PC-3 (cell line): ENCODE data around the gene WDR48. TPM values are rescaled to one million over a fixed set of nuclear protein-coding genes. Genes with fewer than 3 reads are reported as not detected.

Experiments
- ATAC-seq: fragments of 200-7000 bp; cut with Tn5 transposase; 2 replicates; pipeline ENCODE4 v1.9.1; 2020; ENCODE audit warnings: mild to moderate bottlenecking, moderate library complexity
- BruUV-seq: library from RNA; stranded (reverse); fragments of 400-500 nt; replicated peaks from 2 replicates; lab custom pipeline; 2021; lab: Mats Ljungman, UMichigan
- CTCF ChIA-PET: fragments of 300-600 bp; sonication (Branson Sonifier 250); formaldehyde crosslinking; loops from one replicate; lab custom pipeline; 2022; ENCODE audit warnings: antibody characterized with exemption; lab: Charles Lee
- POLR2A ChIA-PET: fragments of 300-600 bp; sonication (Branson Sonifier 250); formaldehyde crosslinking; loops from one replicate; lab custom pipeline; 2022; ENCODE audit warnings: antibody characterized with exemption; ENCODE audit not compliant: unreplicated experiment; lab: Charles Lee
- DNase-seq: peaks from one replicate; pipeline ENCODE4 v3.0.0-alpha.2; 2015
- H2AFZ ChIP-seq: fragments of 300-600 bp; sonication (generic); 2 replicates; pipeline ENCODE4 v1.6.0; 2016; ENCODE audit warnings: antibody characterized with exemption, low read length
- H3F3A ChIP-seq: fragments of 300-600 bp; sonication (generic); one replicate; pipeline ENCODE4 v1.6.0; 2017; ENCODE audit warnings: antibody characterized with exemption, low read length, control low read depth, mild to moderate bottlenecking; ENCODE audit not compliant: unreplicated experiment
- H3K27ac ChIP-seq: fragments of 300-600 bp; sonication (generic); 2 replicates; pipeline ENCODE4 v1.5.1; 2016; ENCODE audit warnings: mild to moderate bottlenecking, low read length
- H3K27me3 ChIP-seq: fragments of 300-600 bp; sonication (generic); 2 replicates; pipeline ENCODE4 v1.6.1; 2016; ENCODE audit warnings: low read length, mixed read lengths
- H3K36me3 ChIP-seq: fragments of 300-600 bp; sonication (generic); 2 replicates; pipeline ENCODE4 v1.6.1; 2016; ENCODE audit warnings: low read depth, mixed run types, low read length, mixed read lengths
- H3K4me1 ChIP-seq: fragments of 300-600 bp; sonication (generic); 2 replicates; pipeline ENCODE4 v1.5.1; 2016; ENCODE audit warnings: low read length; ENCODE audit not compliant: insufficient read depth
- H3K4me2 ChIP-seq: fragments of 300-600 bp; sonication (generic); 2 replicates; pipeline ENCODE4 v1.6.0; 2016; ENCODE audit warnings: low read length
- H3K4me3 ChIP-seq: fragments of 300-600 bp; sonication (generic); 2 replicates; pipeline ENCODE4 v1.5.1; 2016; ENCODE audit warnings: mild to moderate bottlenecking, low read length, mixed read lengths
- H3K79me2 ChIP-seq: fragments of 300-600 bp; sonication (generic); 2 replicates; pipeline ENCODE4 v1.6.1; 2017; ENCODE audit warnings: low read length, mixed read lengths
- H3K9ac ChIP-seq: fragments of 300-600 bp; sonication (generic); 2 replicates; pipeline ENCODE4 v1.6.0; 2016; ENCODE audit warnings: mild to moderate bottlenecking, low read length
- H3K9me2 ChIP-seq: fragments of 300-600 bp; sonication (generic); replicated peaks from 2 replicates; pipeline ENCODE4 v1.6.1; 2016; ENCODE audit warnings: mixed run types, low read length, mixed read lengths
- H3K9me3 ChIP-seq: fragments of 300-600 bp; sonication (generic); 2 replicates; pipeline ENCODE4 v1.6.1; 2016; ENCODE audit warnings: low read length, mixed read lengths
- H4K20me1 ChIP-seq: fragments of 300-600 bp; sonication (generic); 2 replicates; pipeline ENCODE4 v1.6.1; 2016; ENCODE audit warnings: low read length, mixed read lengths
- EZH2 ChIP-seq: fragments of 300-600 bp; sonication (generic); IDR thresholded peaks from one replicate; pipeline ENCODE4 v1.6.1; 2017; ENCODE audit warnings: antibody characterized with exemption, mild to moderate bottlenecking, low read length; ENCODE audit not compliant: unreplicated experiment
- EZH2phosphoT487 ChIP-seq: fragments of 300-600 bp; sonication (generic); IDR thresholded peaks from 2 replicates; pipeline ENCODE4 v1.6.1; 2018; ENCODE audit warnings: mild to moderate bottlenecking, antibody characterized with exemption, low read length, borderline replicate concordance
- intact Hi-C: fragments of 100-400 bp; cut with micrococcal nuclease; formaldehyde crosslinking; loops from 2 replicates; pipeline ENCODE4 v1.9.0; 2023
- total RNA-seq: library from RNA; depleted of rRNA; stranded (reverse); fragments of >200 nt; gene quantifications from 2 replicates; pipeline ENCODE4 v1.2.3, GENCODE V29; 2014
- TF ChIP-seq, protein P1 (sequence below): fragments of 300-600 bp; sonication (generic); conservative IDR thresholded peaks from 2 replicates; pipeline ENCODE4 v1.5.1; 2017; ENCODE audit warnings: antibody characterized with exemption, low read depth, mild to moderate bottlenecking, low read length

WDR48 gene
- total RNA-seq, 1 experiment from 2014 or later = 21.0 TPM

GRCh38 chr3:39109086-39109485, 57.3 kb downstream of the WDR48 start:
- H3K4me1 ChIP-seq = peaks cover 24% of the 10 kb centered on the region
- H4K20me1 ChIP-seq = peaks cover 15% of the 10 kb centered on the region; the same call in 1 of the 2 replicates
- intact Hi-C loops = no loop called here
- ATAC-seq = no peak
- ChIA-PET CTCF (no interaction called here), POLR2A (no interaction called here)
- no peak overlapping the region for H3K9ac ChIP-seq
- no peak overlapping the region for H3K4me3 ChIP-seq
- H3K36me3 ChIP-seq = no peaks in the 10 kb centered on the region
- TF ChIP-seq, protein P1, sequence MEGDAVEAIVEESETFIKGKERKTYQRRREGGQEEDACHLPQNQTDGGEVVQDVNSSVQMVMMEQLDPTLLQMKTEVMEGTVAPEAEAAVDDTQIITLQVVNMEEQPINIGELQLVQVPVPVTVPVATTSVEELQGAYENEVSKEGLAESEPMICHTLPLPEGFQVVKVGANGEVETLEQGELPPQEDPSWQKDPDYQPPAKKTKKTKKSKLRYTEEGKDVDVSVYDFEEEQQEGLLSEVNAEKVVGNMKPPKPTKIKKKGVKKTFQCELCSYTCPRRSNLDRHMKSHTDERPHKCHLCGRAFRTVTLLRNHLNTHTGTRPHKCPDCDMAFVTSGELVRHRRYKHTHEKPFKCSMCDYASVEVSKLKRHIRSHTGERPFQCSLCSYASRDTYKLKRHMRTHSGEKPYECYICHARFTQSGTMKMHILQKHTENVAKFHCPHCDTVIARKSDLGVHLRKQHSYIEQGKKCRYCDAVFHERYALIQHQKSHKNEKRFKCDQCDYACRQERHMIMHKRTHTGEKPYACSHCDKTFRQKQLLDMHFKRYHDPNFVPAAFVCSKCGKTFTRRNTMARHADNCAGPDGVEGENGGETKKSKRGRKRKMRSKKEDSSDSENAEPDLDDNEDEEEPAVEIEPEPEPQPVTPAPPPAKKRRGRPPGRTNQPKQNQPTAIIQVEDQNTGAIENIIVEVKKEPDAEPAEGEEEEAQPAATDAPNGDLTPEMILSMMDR = no peak
- TF ChIP-seq EZH2 = no peak
- TF ChIP-seq EZH2phosphoT487 = no peak
- H3K9me3 ChIP-seq = no peaks in the 10 kb centered on the region
- no peaks in the 10 kb centered on the region for H3F3A ChIP-seq
- peaks cover 30% of the 10 kb centered on the region for H3K79me2 ChIP-seq
- no peak for DNase-seq
- H3K27me3 ChIP-seq = no peaks in the 10 kb centered on the region
- no TSS peak for BruUV-seq
- H3K4me2 ChIP-seq = no peak overlapping the region
- H3K27ac ChIP-seq = no peak overlapping the region
- no peak overlapping the region for H2AFZ ChIP-seq
- H3K9me2 ChIP-seq = no peaks in the 10 kb centered on the region

GRCh38 chr3:39110041-39110639, 58.3 kb downstream of the WDR48 start:
- TF ChIP-seq, protein P1 = no peak
- no peak for TF ChIP-seq EZH2phosphoT487
- TF ChIP-seq EZH2 = no peak
- Histone ChIP-seq H3F3A (no peaks in the 10 kb centered on the region), H3K36me3 (no peaks in the 10 kb centered on the region), H3K9me3 (no peaks in the 10 kb centered on the region), H3K79me2 (peaks cover 20% of the 10 kb centered on the region), H3K4me3 (no peak overlapping the region), H3K9me2 (no peaks in the 10 kb centered on the region), H3K4me2 (no peak overlapping the region), H3K27ac (no peak overlapping the region), H2AFZ (no peak overlapping the region), H3K9ac (no peak overlapping the region), H4K20me1 (peaks cover 15% of the 10 kb centered on the region; the same call in 1 of the 2 replicates), H3K4me1 (peaks cover 22% of the 10 kb centered on the region), H3K27me3 (no peaks in the 10 kb centered on the region)
- DNase-seq (no peak), ATAC-seq (no peak)
- intact Hi-C loops = no loop called here
- CTCF ChIA-PET = no interaction called here
- BruUV-seq = no TSS peak
- POLR2A ChIA-PET = no interaction called here

DNA sequence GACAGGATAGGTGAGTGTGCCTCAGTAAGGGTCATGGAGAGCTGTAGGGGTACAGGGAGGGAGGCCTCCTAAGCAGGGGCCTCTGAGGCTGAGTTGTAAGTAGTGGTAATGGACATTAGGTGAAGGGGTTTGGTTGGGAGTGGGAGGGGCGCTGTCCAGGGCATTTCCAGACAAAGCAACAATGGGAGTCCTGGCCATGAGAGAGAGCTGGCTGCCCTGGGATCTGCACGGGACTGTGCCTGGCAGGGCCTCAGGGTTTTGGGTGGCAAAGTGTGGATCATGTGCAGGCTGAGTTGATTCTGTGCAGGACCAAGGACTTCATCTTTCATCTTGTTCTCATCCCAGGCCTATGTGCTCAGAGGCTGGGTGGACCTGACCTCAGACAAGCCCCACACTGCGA, 60.3 kb downstream of the WDR48 start:
- H3K9ac ChIP-seq = no peak overlapping the region
- DNase-seq (no peak), ATAC-seq (no peak)
- no peak overlapping the region for H3K27ac ChIP-seq
- no peaks in the 10 kb centered on the region for H3K9me2 ChIP-seq
- CTCF ChIA-PET = no interaction called here
- H2AFZ ChIP-seq = no peak overlapping the region
- no peaks in the 10 kb centered on the region for H3K27me3 ChIP-seq
- no peak overlapping the region for H3K4me2 ChIP-seq
- POLR2A ChIA-PET = no interaction called here
- no peaks in the 10 kb centered on the region for H3K36me3 ChIP-seq
- H3K79me2 ChIP-seq = no peaks in the 10 kb centered on the region
- no peaks in the 10 kb centered on the region for H3F3A ChIP-seq
- no peak overlapping the region for H3K4me3 ChIP-seq
- no TSS peak for BruUV-seq
- no peaks in the 10 kb centered on the region for H3K9me3 ChIP-seq
- TF ChIP-seq EZH2 = no peak
- TF ChIP-seq EZH2phosphoT487 = no peak
- TF ChIP-seq, protein P1 = no peak
- intact Hi-C loops = no loop called here
- no peaks in the 10 kb centered on the region for H4K20me1 ChIP-seq
- H3K4me1 ChIP-seq = peaks cover 7% of the 10 kb centered on the region
